Stimulated activated CD8-positive, alpha-beta memory T cell treated with anti-CD3 and anti-CD28 coated beads, Interleukin-12 subunit alpha, Interleukin-12 subunit beta, amount 100 ng/mL, for 4 hours (primary cell): ENCODE measurements around the gene NUTM2G.
"Not testable (repeated sequence)": the region's sequence is repeated elsewhere in the genome, so short reads cannot be mapped to it uniquely, and the experiment has no call there.

ENCODE experiments used
- DNase-seq: peaks from one replicate; pipeline ENCODE4 v3.0.0-alpha.2; 2020; ENCODE audit warnings: low read depth

The NUTM2G gene, protein sequence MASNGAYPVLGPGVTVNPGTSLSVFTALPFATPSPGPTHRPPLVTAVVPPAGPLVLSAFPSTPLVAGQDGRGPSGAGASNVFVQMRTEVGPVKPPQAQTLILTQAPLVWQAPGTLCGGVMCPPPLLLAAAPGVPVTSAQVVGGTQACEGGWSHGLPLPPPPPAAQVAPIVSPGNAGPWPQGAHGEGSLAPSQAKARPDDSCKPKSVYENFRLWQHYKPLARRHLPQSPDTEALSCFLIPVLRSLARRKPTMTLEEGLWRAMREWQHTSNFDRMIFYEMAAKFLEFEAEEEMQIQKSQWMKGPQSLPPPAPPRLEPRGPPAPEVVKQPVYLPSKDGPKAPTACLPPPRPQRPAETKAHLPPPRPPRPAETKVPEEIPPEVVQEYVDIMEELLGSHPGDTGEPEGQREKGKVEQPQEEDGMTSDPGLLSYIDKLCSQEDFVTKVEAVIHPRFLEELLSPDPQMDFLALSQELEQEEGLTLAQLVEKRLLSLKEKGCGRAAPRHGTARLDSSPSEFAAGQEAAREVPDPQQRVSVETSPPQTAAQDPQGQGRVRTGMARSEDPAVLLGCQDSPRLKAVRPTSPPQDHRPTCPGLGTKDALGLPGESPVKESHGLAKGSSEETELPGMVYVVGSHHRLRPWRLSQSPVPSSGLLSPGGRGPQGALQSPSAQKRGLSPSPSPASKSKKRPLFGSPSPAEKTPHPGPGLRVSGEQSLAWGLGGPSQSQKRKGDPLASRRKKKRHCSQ

DNA sequence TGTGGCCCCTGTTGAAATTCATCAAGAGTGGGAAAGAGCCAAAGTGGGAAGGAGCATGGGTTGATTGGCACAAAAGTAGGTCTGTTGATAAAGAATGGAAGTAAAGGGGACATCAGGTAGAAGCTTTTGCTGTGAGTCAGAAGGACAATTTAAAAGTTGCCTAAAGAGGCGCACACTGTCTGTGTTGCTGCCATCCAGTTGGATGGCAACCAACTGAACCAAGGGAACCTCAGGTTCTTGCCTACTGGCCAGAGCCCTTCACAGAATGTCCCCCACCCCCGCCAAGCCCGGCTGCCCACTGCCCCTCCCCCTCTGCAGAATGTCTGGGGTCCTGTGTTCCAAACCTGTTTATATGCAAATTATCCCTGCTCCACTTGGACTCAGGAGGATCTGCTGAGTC is at the start of gene NUTM2G:
Gene NUTM2G (plus strand): TSS at position 301 of the 400 bp plus-strand sequence. CDS start 182 bp downstream, outside the sequence.
- DNase-seq: not testable (repeated sequence)

DNA sequence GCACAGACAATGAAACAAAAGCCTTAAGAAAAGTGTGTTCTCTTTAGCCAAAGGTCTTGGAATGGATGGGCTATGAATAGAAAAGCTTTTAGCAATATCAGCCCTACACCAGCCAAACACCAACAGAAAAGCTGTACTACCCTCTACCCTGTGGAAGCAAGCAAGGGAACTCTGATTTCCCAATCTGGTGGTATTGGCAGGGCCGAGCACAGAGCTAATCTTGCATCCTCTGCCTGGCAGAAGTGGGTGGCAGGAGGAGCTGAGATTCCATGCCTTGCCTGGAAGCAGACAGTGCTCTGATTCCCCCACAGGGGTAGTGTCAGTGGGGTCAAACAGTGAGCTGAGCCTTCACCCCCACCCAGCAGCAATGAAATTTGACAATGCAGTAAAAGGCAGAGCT is 44.7 kb upstream of the NUTM2G start:
- no peak for DNase-seq

DNA sequence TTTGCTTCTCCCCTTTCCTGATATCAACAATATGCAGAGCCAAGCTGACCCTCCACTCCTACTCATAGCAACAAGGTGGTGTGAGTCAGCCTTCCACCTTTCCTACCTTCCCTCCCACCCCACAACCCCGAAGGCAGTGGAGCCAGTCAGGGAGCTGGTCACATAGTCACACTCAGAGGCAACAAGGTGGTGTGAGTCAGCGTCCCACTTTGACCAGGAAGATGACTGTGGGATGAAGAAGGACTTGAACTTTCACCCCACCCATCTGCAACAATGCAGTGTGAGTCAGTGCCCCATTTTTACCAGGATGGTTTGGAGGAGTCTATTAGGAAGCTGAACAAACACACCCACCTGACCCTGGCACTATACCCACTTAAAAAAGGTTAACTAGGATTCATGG is 44.2 kb upstream of the NUTM2G start:
- DNase-seq: no peak

DNA sequence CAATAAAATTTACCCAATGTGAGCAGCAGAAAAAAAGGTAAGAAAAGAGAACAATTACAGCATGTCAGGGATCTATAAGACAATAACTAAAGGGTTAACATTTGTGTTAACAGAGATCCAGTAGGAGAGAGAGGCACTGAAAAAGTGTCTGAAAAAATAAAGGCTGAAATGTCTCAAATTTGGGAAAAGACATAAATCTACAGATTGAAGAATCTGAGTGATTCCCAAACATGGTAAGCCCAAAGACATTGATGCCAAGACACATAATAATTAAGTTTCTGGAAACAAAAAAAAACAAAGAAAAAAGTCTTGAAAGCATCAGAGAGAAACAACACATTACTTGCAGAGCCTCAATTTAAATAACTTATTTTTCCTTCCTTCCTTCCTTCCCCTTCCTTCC is 43.2 kb upstream of the NUTM2G start:
- no peak for DNase-seq

DNA sequence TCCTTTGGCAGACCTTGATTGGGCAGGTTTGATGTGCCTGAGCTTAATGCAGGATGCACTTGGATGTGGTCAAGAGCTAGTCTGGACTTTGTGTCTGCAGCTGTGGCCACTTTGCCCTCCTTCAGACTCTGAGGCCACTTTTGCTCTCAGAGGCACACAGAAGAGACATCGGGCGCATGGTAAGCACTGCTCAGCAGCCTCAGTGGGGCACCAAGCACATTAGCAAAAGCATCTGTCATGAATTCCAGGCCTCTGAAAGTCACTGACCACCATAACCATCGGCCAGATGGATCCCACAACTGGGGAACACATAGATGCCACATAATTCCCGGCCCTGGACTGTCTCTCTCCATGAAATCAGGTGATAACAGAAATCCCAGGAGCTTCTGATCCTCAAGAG is 40.1 kb upstream of the NUTM2G start:
- no peak for DNase-seq

DNA sequence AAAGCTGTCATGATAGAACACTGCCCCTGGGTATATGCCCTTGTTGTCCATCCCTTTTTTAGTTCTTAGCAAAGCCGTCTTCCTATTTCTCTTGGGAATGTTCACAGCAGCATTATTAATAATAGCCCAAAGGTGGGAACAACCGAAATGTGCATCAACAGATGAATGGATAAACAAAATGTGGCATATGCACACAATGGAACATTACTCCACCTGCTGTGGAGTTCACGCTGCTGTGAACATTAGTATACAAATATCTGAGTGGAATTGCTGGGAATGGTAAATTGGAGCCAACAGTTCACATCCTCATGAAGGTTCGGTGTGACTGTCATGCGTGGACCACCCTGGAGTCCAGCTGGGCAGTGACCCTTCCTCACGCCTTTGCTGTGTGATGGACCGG is 36.5 kb upstream of the NUTM2G start:
- DNase-seq: no peak

DNA sequence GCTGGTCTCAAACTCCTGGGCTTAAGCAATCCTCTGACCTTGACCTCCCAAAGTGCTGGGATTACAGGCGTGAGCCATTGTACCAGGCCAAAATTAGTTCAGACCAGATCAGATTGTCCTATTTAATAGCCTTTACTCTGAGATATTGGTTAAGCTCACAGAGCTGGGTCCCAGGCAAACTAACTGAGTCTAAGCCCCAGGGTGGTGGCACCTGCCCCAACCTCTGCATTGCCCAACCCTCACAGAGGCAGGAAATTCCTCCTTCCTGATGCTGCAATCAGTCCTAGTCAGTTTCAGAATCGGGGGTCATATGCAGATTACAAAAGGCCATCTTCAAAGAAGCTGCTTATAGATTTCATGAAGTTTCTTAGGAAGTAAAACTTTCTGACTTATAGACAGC is 28.6 kb upstream of the NUTM2G start:
- not testable (repeated sequence) for DNase-seq

DNA sequence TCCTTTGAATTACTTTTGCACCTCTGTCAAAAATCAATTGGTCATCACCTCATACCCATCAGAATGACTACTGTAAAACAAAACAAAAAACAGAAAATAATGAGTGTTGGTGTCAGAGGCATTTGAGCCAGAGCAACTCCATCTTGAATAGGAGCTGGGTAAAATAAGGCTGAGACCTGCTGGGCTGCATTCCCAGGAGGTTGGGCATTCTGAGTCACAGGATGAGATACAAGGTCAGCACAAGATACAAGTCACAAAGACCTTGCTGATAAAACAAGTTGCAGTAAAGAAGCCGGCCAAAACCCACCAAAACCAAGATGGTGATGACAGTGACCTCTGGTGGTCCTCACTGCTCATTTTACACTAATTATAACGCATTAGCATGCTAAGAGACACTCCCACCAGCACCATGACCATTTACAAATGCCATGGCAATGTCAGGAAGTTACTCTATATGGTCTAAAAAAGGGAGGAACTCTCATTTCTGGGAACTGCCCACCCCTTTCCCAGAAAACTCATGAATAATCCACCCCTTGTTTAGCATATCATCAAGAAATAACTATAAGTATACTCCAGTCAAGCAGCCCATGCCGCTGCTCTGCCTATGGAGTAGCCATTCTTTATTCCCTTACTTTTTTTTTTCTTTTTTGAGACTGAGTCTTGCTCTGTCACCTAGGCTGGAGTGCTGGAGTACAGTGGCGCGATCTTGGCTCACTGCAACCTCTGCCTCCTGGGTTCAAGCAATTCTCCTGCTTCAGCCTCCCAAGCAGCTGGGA is 23.5 kb upstream of the NUTM2G start:
- DNase-seq: not testable (repeated sequence)

DNA sequence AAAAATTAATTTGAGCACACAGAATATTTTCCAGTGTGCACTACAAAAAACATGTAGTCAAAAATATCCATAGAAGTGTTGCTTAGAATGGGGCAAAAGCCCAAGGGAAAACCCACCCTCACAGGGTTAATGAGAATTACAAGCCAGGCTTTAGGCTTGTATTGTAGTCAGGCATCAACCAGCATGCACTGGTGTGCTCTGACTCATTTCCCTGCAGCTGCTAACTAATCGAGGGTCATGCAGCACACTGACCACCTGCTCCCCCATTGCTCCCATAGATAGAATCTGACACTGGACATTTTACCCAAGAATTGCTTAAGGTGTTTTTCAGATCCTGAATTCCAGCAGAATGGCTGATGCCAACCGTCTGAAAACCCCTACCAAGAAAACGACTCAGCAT is 20.2 kb upstream of the NUTM2G start:
- not testable (repeated sequence) for DNase-seq

DNA sequence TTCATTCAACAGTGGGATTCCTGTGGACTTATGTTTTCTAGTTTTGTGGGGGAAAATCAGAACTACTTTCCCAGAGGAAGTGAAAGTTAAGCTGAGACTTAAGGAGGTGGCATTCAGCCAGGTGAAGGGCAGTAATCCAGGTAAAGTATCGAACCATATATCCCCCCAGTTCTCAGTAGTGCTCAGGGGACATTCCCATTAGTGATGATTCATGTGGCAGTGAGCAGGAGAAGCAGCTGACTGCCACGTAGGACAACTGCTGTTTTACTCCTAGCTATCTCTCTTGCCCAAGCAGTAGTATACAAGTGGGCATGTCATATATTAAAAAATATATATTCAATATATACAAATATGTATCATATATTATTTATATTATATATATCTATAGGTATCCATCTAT is 13.1 kb upstream of the NUTM2G start:
- not testable (repeated sequence) for DNase-seq

DNA sequence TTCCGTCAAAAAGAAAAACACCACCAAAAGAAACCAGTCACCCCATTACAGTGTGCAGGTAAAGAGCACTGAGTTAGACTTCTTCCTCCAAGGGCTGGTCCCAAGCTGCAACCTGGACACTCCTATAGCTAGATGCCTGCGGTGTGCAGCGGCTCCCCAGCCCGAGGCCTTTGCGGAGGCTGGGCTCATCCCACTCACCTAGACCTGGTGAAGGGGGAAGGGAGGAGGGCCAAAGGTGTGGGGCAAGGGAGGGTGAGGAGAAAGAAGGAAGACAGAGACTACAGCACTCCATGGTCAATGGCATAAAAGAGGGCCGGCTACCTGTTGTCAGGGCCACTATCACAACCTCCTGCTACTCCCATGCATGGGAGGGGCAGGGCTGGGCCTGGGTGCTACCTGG is 12.1 kb upstream of the NUTM2G start:
- DNase-seq: not testable (repeated sequence)

DNA sequence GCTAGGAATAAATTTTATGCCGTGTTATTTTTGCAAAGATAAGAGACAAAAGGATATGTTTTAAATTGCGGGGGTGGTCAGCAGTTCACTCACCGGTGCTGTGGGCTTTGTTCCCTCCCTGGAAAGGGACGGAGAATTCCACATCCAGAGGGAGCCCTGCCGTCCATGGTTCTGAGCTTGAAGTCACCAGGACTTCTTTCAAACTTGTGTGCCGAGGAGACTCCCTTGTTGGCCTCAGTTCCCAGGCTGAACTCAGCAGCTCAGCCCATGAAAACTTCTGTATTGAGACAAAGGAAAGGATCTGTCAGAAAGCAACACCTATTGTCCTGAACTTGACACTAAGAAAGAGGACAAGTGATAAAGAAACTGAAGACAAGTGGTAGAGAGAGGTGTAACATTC is 10.1 kb upstream of the NUTM2G start:
- DNase-seq: not testable (repeated sequence)

DNA sequence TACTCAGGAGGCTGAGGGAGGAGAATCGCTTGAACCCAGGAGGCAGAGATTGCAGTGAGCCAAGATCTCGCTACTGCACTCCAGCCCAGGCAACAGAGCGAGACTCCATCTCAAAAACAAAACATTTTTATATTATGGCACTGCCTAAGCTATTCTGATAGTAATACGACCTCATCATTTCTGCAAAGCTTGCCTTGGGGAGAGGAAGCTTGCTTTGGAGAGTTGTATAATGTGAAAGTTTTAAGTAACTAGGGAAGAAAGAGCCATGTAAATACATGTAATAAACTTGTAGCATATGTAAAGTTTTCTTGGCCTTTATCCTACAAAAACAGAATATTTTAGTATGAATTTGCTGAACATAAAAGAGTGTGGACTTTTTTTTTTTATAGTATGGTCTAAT is 7.8 kb upstream of the NUTM2G start:
- DNase-seq: not testable (repeated sequence)

DNA sequence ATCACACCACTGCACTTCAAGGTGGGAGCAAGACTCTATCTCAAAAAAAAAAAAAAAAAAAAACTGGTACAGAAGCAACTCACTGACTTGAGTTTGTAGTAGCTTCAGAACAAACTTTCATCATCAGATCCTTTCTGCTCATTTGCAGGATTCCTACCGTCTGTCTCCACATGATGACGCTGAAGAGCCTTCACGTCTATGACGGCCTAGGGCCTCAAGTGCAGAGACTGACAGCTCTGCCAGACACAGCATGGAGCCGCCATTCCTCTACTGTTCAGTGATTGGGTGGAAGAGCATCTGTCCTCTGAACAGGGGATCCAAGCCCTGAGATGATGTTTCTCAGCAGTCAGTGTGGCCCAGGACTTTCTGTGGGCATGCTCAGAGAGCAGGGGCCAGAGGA is 3.1 kb upstream of the NUTM2G start:
- not testable (repeated sequence) for DNase-seq

DNA sequence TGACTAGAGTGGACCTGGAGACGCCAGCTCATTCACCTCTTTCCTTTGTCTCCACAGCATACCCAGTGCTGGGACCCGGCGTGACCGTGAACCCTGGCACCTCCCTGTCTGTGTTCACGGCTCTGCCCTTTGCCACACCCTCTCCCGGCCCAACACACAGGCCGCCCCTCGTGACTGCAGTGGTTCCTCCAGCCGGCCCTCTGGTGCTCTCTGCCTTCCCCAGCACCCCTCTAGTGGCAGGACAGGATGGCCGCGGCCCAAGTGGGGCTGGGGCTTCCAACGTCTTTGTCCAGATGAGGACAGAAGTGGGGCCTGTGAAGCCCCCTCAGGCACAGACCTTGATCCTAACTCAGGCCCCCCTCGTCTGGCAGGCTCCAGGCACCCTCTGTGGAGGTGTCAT is 3.0 kb downstream of the NUTM2G start:
- not testable (repeated sequence) for DNase-seq

DNA sequence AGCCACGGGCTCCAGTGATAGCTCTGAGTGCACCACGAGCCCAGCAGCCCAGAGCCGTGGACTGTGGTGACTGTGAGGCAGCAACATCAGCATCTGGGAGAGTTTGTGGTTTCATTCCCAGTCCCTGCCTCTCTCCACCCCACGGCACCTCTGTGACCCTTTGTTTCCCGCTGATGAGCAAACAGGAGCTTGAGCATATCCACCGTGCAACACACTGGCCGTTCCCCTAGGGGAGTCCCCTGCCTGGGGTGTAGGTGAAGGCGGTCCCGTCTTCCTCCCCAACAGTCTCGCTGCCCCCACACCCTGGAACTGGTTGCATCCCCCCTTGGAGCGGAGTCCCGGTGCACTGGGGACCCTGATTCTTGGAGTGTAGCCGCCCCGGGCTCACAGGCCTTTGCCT is 5.5 kb downstream of the NUTM2G start:
- not testable (repeated sequence) for DNase-seq

DNA sequence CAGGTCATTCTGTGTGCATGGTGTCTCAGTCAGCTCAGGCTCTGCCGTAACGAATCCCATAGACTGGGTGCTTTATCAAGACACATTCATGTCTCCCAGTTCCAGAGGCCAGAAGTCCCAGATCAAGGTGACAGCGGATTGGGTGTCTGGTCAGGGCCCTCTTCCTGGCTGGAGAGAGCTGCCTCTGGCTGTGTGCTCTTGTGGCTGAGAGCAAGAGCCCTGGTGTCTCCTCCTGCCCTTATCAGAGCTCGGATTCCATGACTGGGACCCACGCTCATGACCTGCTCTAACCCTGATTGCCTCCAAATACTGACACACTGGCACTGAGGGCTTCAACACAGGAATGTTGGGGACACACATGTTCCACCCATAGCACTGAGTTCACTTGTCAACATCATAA is 6.1 kb downstream of the NUTM2G start:
- DNase-seq: not testable (repeated sequence)

DNA sequence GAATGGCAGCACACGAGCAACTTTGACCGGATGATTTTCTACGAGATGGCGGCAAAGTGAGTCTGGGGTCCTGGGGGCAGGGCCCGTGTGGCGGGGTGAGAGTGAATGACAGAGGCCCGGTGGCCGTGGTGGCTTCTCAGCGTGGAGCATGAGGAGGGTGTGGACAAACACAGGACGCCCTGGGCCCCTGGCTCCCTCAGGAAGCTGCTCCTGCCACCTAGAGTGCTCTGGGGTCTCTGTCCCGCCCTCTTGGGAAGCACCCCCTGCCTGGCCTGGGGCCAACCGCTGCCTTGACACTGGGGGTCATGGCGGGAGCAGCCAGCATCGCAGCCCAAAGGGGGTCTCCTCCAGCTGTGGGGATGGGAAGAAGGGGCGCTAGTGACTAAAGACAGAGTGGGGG is 6.8 kb downstream of the NUTM2G start:
- not testable (repeated sequence) for DNase-seq

DNA sequence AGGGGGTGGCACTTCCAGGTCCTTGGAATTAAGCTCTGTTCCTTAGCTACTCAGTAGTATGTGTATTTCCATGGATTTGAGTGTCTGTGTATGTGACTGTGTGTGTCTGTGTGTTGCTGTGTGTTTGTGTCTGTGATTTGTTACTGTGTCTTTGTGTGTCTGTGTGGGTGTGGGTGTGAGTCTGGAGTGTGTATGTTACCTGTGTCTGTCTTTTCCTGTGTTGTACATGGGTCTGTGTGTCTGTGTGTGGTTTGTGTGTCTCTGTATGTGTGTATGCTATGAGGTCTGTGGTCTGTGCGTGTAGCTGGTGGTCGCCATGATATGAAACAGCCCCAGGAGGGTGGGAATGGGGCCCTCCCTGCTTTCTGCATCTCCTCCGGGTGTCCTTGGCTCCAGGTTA is 8.8 kb downstream of the NUTM2G start:
- DNase-seq: not testable (repeated sequence)

DNA sequence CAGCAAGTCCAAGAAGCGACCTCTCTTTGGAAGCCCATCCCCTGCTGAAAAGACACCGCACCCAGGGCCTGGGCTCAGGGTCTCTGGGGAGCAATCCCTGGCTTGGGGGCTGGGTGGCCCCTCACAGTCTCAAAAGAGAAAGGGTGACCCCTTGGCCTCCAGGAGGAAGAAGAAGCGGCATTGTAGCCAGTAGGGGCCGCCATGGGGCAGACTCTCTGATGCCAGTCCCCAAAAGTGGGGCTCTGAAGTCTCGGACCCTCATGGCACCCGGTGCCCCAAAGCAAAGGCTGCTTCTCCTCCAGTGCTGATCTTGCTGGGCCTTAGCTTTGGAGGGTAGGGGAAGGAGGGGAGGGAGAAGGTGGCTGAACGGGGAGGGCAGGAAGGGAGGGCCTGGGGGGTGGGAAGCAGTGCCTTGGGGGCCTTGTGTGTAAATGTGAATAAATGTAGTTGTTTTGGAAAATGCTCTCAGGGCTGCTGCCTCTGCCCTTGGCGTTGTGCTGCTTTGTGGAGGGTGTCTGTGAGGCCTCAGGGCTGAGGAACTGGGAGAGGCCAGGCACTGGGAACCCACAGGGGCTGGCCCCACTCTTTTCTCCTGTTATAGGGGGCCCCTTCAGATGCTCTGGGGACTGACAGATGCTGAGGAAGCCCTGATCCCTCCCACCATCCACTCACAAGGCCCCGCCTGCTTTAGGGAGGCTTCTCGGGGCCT is 10.5 kb downstream of the NUTM2G start:
- DNase-seq: not testable (repeated sequence)

DNA sequence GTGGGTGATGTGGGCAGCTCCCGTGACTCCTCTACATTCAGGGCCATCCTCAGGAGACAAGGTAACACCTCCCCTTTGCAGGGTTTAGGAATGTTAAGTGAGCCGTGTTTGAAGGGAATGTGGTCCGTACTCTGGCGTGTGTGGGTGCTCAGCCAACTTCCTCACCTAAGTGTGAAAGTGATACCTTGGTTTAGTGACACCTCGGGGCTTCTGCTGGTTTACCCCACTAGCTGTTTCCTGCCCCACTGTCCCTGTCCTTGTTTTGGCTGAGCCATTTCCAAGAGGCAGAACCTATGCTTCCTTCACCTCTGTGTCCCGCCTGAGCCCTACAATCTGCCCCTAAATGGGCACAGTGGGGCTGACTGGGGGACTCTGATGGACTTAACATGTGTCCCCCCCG is 12.3 kb downstream of the NUTM2G start:
- not testable (repeated sequence) for DNase-seq

DNA sequence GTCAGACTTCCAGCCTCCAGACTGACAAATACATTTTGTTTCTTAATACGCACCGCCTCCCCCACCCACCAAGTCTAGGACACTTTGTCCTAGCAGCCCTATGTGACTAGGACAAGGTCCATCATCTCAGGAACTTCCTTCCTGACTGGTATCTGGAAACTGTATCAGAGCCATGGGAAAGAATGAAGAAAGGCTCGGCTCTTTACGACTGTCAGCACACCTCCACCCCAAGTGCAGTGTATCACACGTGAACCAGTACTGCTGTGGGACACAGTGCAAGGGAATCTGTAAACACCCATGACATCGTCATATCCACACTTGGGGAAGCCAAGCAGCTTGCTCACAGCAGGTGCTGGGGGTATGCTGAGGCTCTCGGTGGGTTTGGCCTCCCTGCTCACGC is 13.0 kb downstream of the NUTM2G start:
- not testable (repeated sequence) for DNase-seq
